Neural progenitor cell (in vitro differentiated cells): ENCODE data around the gene OOSP2.

Experiments
- EZH2 ChIP-seq: fragments of 200-600 bp; sonication (generic); IDR thresholded peaks from 2 replicates; pipeline ENCODE4 v1.6.1; 2017; ENCODE audit warnings: antibody characterized with exemption, mild to moderate bottlenecking, moderate library complexity
- EZH2phosphoT487 ChIP-seq: fragments of 200-600 bp; sonication (generic); IDR thresholded peaks from 2 replicates; pipeline ENCODE4 v1.6.1; 2017; ENCODE audit warnings: antibody characterized with exemption
- TF ChIP-seq, protein P1 (sequence below): fragments of 200-600 bp; sonication (generic); IDR thresholded peaks from 2 replicates; pipeline ENCODE4 v1.5.1; 2017; ENCODE audit warnings: antibody characterized with exemption, mild to moderate bottlenecking

DNA sequence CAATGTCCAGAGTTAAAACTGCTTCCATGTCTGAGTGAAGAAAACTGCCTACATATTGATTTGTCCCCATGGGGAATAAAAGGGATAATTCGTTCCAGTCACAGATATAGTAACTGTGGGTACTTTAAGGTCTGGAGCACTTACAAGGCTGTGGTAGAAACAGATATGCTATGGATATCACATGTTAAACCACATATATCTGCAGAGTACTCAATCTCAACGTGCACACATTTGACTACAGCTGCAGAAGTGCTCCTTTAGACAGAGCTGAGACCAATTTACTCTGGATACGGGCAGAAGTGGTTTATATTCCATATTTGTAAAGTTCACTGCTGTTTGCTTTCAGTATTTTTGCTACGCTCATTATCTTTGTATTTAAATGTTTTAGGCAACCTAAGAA is 38.5 kb downstream of the OOSP2 start:
- TF ChIP-seq, protein P1, sequence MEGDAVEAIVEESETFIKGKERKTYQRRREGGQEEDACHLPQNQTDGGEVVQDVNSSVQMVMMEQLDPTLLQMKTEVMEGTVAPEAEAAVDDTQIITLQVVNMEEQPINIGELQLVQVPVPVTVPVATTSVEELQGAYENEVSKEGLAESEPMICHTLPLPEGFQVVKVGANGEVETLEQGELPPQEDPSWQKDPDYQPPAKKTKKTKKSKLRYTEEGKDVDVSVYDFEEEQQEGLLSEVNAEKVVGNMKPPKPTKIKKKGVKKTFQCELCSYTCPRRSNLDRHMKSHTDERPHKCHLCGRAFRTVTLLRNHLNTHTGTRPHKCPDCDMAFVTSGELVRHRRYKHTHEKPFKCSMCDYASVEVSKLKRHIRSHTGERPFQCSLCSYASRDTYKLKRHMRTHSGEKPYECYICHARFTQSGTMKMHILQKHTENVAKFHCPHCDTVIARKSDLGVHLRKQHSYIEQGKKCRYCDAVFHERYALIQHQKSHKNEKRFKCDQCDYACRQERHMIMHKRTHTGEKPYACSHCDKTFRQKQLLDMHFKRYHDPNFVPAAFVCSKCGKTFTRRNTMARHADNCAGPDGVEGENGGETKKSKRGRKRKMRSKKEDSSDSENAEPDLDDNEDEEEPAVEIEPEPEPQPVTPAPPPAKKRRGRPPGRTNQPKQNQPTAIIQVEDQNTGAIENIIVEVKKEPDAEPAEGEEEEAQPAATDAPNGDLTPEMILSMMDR: no peak
- TF ChIP-seq EZH2 (no peak), EZH2phosphoT487 (no peak)
